Daoy (cell line): ENCODE results near the gene VSIG8. TPM values are rescaled to one million over a fixed set of nuclear protein-coding genes. Genes with fewer than 3 reads are reported as not detected.

Source experiments
- DNase-seq: peaks from one replicate; pipeline ENCODE4 v3.0.0-alpha.2; 2015; ENCODE audit warnings: low read depth
- total RNA-seq: library from RNA; depleted of rRNA; stranded (reverse); fragments of >200 nt; shearing (Covaris generic); gene quantifications from 2 replicates; pipeline ENCODE4 v1.2.3, GENCODE V29; 2014

VSIG8 gene
- total RNA-seq, 1 experiment from 2014 or later: not detected

- no peak for DNase-seq
Measured at GRCh38 chr1:159883134-159883533, 20.7 kb upstream of the VSIG8 start.

- DNase-seq: peak; percentile 68
Measured at GRCh38 chr1:159882527-159882862, 20.0 kb upstream of the VSIG8 start.

GRCh38 chr1:159881622-159882526 lies 19.4 kb upstream of the VSIG8 start:
- DNase-seq: peak; percentile 99

GRCh38 chr1:159880430-159880829 lies 18.0 kb upstream of the VSIG8 start:
- no peak for DNase-seq

GRCh38 chr1:159879977-159880376 lies 17.5 kb upstream of the VSIG8 start:
- DNase-seq: peak; percentile 52

GRCh38 chr1:159879136-159879535 lies 16.7 kb upstream of the VSIG8 start:
- no peak for DNase-seq

- DNase-seq: peak; percentile 25
Measured at GRCh38 chr1:159877695-159878444, 15.4 kb upstream of the VSIG8 start.

- DNase-seq: no peak
Measured at GRCh38 chr1:159873530-159874143, 11.2 kb upstream of the VSIG8 start.

- DNase-seq: no peak
Measured at GRCh38 chr1:159872891-159873290, 10.4 kb upstream of the VSIG8 start.

GRCh38 chr1:159870704-159871103 lies 8.2 kb upstream of the VSIG8 start:
- DNase-seq: no peak

GRCh38 chr1:159869607-159870006 lies 7.2 kb upstream of the VSIG8 start:
- DNase-seq: no peak

GRCh38 chr1:159869173-159869572 lies 6.7 kb upstream of the VSIG8 start:
- DNase-seq: peak; percentile 90

GRCh38 chr1:159868766-159869165 lies 6.3 kb upstream of the VSIG8 start:
- no peak for DNase-seq

GRCh38 chr1:159867664-159868026 lies 5.2 kb upstream of the VSIG8 start:
- peak; percentile 19 for DNase-seq

- DNase-seq: no peak
Measured at GRCh38 chr1:159866905-159867663, 4.6 kb upstream of the VSIG8 start.

GRCh38 chr1:159866066-159866465 lies 3.6 kb upstream of the VSIG8 start:
- DNase-seq: peak; percentile 25

GRCh38 chr1:159864262-159864661 lies 1.8 kb upstream of the VSIG8 start:
- DNase-seq: no peak

GRCh38 chr1:159862031-159862430 lies 426 bp downstream of the VSIG8 start:
- DNase-seq: no peak

- no peak for DNase-seq
Measured at GRCh38 chr1:159861218-159861617, 1.2 kb downstream of the VSIG8 start.

- DNase-seq: no peak
Measured at GRCh38 chr1:159860456-159860855, 2.0 kb downstream of the VSIG8 start.

- no peak for DNase-seq
Measured at GRCh38 chr1:159859767-159860322, 2.6 kb downstream of the VSIG8 start.

- DNase-seq: no peak
Measured at GRCh38 chr1:159857889-159858288, 4.6 kb downstream of the VSIG8 start.
